Caco-2 (cell line): ENCODE measurements around the gene TTLL5. TPM values are rescaled to one million over a fixed set of nuclear protein-coding genes. Genes with fewer than 3 reads are reported as not detected.

ENCODE experiments used
- BruUV-seq: library from RNA; stranded (reverse); fragments of 400-500 nt; replicated peaks from 2 replicates; lab custom pipeline; 2021; lab: Mats Ljungman, UMichigan
- CTCF ChIA-PET: fragments of 300-600 bp; sonication (Branson Sonifier 250); formaldehyde crosslinking; loops from one replicate; lab custom pipeline; 2022; ENCODE audit warnings: antibody characterized with exemption; lab: Charles Lee
- POLR2A ChIA-PET: fragments of 300-600 bp; sonication (Branson Sonifier 250); formaldehyde crosslinking; loops from one replicate; lab custom pipeline; 2022; ENCODE audit warnings: antibody characterized with exemption; lab: Charles Lee
- DNase-seq, 2 experiments: peaks; one replicate each; pipeline versions ENCODE4 v3.0.0 to v3.0.0-alpha.2; 2020 to 2022
- H3K27me3 ChIP-seq: replicated peaks from 2 replicates; pipeline ENCODE4 v1.6.0; 2011; ENCODE audit warnings: low read length; ENCODE audit not compliant: control insufficient read depth, insufficient read depth
- H3K36me3 ChIP-seq: 2 replicates; pipeline ENCODE4 v1.5.1; 2011; ENCODE audit warnings: low read length; ENCODE audit not compliant: control insufficient read depth, insufficient read depth
- H3K4me1 ChIP-seq: fragments of 250-450 bp; sonication (Bioruptor Pico); 2 replicates; pipeline ENCODE4 v1.5.1; 2020; ENCODE audit warnings: mild to moderate bottlenecking
- H3K4me3 ChIP-seq: 2 replicates; pipeline ENCODE4 v1.5.1; 2011; ENCODE audit warnings: low read depth, mild to moderate bottlenecking, control low read depth, low read length
- H3K9me3 ChIP-seq: fragments of 250-450 bp; sonication (Bioruptor Pico); 2 replicates; pipeline ENCODE4 v1.5.1; 2020; ENCODE audit warnings: mild to moderate bottlenecking, moderate library complexity
- H3K27ac Mint-ChIP-seq: one replicate; pipeline ENCODE4 v1.8.0; 2022; ENCODE audit warnings: mixed read lengths; ENCODE audit not compliant: unreplicated experiment
- H3K27me3 Mint-ChIP-seq: one replicate; pipeline ENCODE4 v1.8.0; 2022; ENCODE audit warnings: mixed read lengths; ENCODE audit not compliant: insufficient read depth, unreplicated experiment
- H3K36me3 Mint-ChIP-seq: one replicate; pipeline ENCODE4 v1.8.0; 2022; ENCODE audit warnings: mild to moderate bottlenecking, mixed read lengths; ENCODE audit not compliant: insufficient read depth, unreplicated experiment
- H3K4me1 Mint-ChIP-seq: one replicate; pipeline ENCODE4 v1.8.0; 2022; ENCODE audit warnings: low read depth, mixed read lengths; ENCODE audit not compliant: unreplicated experiment
- H3K4me3 Mint-ChIP-seq: one replicate; pipeline ENCODE4 v1.8.0; 2022; ENCODE audit warnings: mild to moderate bottlenecking, moderate library complexity, mixed read lengths; ENCODE audit not compliant: unreplicated experiment
- H3K9me3 Mint-ChIP-seq: one replicate; pipeline ENCODE4 v1.8.0; 2022; ENCODE audit warnings: mixed read lengths; ENCODE audit not compliant: unreplicated experiment
- CTCF ChIP-seq, 2 experiments: fragments of 200-600 bp in 1 of 2; IDR thresholded peaks; 1 replicate in 1 of 2; 2 replicates in 1 of 2; pipeline versions ENCODE4 v1.5.1 to v1.8.0; 2011 to 2022; ENCODE audit warnings: antibody characterized with exemption in 1 of 2, control low read depth in 1 of 2, inconsistent platforms in 1 of 2, low read depth in 1 of 2, low read length in 1 of 2, mild to moderate bottlenecking in 1 of 2, moderate library complexity in 1 of 2; ENCODE audit not compliant: insufficient read depth in 1 of 2, severe bottlenecking in 1 of 2, unreplicated experiment in 1 of 2
- intact Hi-C: fragments of 100-400 bp; cut with micrococcal nuclease; formaldehyde crosslinking; loops from one replicate; pipeline ENCODE4 v1.10.0; 2022; ENCODE audit not compliant: unreplicated experiment
- total RNA-seq: library from RNA; stranded (reverse); gene quantifications from 2 replicates; pipeline ENCODE4 v1.2.3, GENCODE V29; 2022

Gene TTLL5
- total RNA-seq, 1 experiment from 2014 or later, result 38.2 TPM

GRCh38 chr14:75614179-75614578, 46.9 kb upstream of the TTLL5 start:
- Histone ChIP-seq H3K4me1 (no peaks in the 10 kb centered on the region), H3K36me3 (no peaks in the 10 kb centered on the region; the same call in 1 of the 2 replicates), H3K9me3 (no peaks in the 10 kb centered on the region), H3K27me3 (no peaks in the 10 kb centered on the region), H3K4me3 (no peak overlapping the region)
- no peak for TF ChIP-seq CTCF (IDR thresholded peaks at IDR 0.05; ENCODE audit: insufficient read depth in 1 of 2, low read depth in 1 of 2, low read length in 1 of 2, severe bottlenecking in 1 of 2, unreplicated experiment in 1 of 2)
- POLR2A ChIA-PET, result no interaction called here
- Mint-ChIP-seq H3K36me3 (no peaks in the 10 kb centered on the region), H3K4me3 (no peak overlapping the region), H3K9me3 (peaks cover 23% of the 10 kb centered on the region), H3K27ac (no peak overlapping the region), H3K27me3 (no peaks in the 10 kb centered on the region), H3K4me1 (no peaks in the 10 kb centered on the region)
- intact Hi-C loops, result no loop called here
- DNase-seq, result no peak
- BruUV-seq, result no TSS peak
- CTCF ChIA-PET, result no interaction called here

- POLR2A ChIA-PET, result no interaction called here
- BruUV-seq, result no TSS peak
- peaks cover 23% of the 10 kb centered on the region for H3K9me3 Mint-ChIP-seq
- H3K4me3 ChIP-seq, result no peak overlapping the region
- no peaks in the 10 kb centered on the region; the same call in 1 of the 2 replicates for H3K36me3 ChIP-seq
- CTCF ChIA-PET, result interaction anchor here (0.6 kb wide), 1 partner anchor 65 kb away, joined by 4 read pairs; no protein-coding TSS in a partner anchor
- no peaks in the 10 kb centered on the region for H3K4me1 Mint-ChIP-seq
- no peak overlapping the region for H3K27ac Mint-ChIP-seq
- H3K27me3 ChIP-seq, result no peaks in the 10 kb centered on the region
- peaks cover 8% of the 10 kb centered on the region for H3K4me1 ChIP-seq
- H3K36me3 Mint-ChIP-seq, result no peaks in the 10 kb centered on the region
- TF ChIP-seq CTCF (IDR thresholded peaks at IDR 0.05; ENCODE audit: insufficient read depth in 1 of 2, low read depth in 1 of 2, low read length in 1 of 2, severe bottlenecking in 1 of 2, unreplicated experiment in 1 of 2), result no peak
- no peak overlapping the region for H3K4me3 Mint-ChIP-seq
- H3K27me3 Mint-ChIP-seq, result no peaks in the 10 kb centered on the region
- intact Hi-C loops, result no loop called here
- H3K9me3 ChIP-seq, result no peaks in the 10 kb centered on the region
- DNase-seq, result no peak
Measured at GRCh38 chr14:75615200-75615599, 45.8 kb upstream of the TTLL5 start.

GRCh38 chr14:75619548-75619947, 41.5 kb upstream of the TTLL5 start:
- no TSS peak for BruUV-seq
- Mint-ChIP-seq H3K9me3 (peaks cover 7% of the 10 kb centered on the region), H3K4me3 (no peak overlapping the region), H3K27me3 (no peaks in the 10 kb centered on the region), H3K4me1 (peaks cover 23% of the 10 kb centered on the region), H3K36me3 (no peaks in the 10 kb centered on the region), H3K27ac (no peak overlapping the region)
- Histone ChIP-seq H3K4me1 (peaks cover 43% of the 10 kb centered on the region), H3K9me3 (no peaks in the 10 kb centered on the region), H3K36me3 (no peaks in the 10 kb centered on the region; the same call in 1 of the 2 replicates), H3K4me3 (no peak overlapping the region), H3K27me3 (no peaks in the 10 kb centered on the region)
- no peak for DNase-seq
- intact Hi-C loops, result no loop called here
- no peak for TF ChIP-seq CTCF (IDR thresholded peaks at IDR 0.05; ENCODE audit: insufficient read depth in 1 of 2, low read depth in 1 of 2, low read length in 1 of 2, severe bottlenecking in 1 of 2, unreplicated experiment in 1 of 2)
- CTCF ChIA-PET, result no interaction called here
- POLR2A ChIA-PET, result no interaction called here
